HEK293 (cell line): Measurements from ENCODE around the gene TNFAIP8L2.

ENCODE experiments used
- BCL11B ChIP-seq: fragments of 450-650 bp; formaldehyde crosslinking; IDR thresholded peaks from 2 replicates; pipeline ENCODE4 v1.5.1; 2016; ENCODE audit warnings: low read depth, missing biosample characterization, missing genetic modification characterization
- KLF1 ChIP-seq: fragments of 450-650 bp; formaldehyde crosslinking; IDR thresholded peaks from 2 replicates; pipeline ENCODE4 v1.5.1; 2016; ENCODE audit warnings: missing biosample characterization, missing genetic modification characterization
- MEIS1 ChIP-seq: sonication (generic); formaldehyde crosslinking; IDR thresholded peaks from 2 replicates; pipeline ENCODE4 v1.8.1; 2022; ENCODE audit warnings: missing genetic modification reagents, mild to moderate bottlenecking, borderline replicate concordance
- PRDM2 ChIP-seq: fragments of 450-650 bp; formaldehyde crosslinking; IDR thresholded peaks from 2 replicates; pipeline ENCODE4 v1.5.1; 2016; ENCODE audit warnings: missing biosample characterization, missing genetic modification characterization, borderline replicate concordance
- SCRT1 ChIP-seq: fragments of 450-650 bp; formaldehyde crosslinking; IDR thresholded peaks from 2 replicates; pipeline ENCODE4 v1.5.1; 2016; ENCODE audit warnings: missing biosample characterization, missing genetic modification characterization, borderline replicate concordance
- YY2 ChIP-seq: fragments of 450-650 bp; formaldehyde crosslinking; IDR thresholded peaks from 2 replicates; pipeline ENCODE4 v1.5.1; 2016; ENCODE audit warnings: missing biosample characterization, missing genetic modification characterization
- ZBTB21 ChIP-seq: fragments of 450-650 bp; formaldehyde crosslinking; IDR thresholded peaks from 2 replicates; pipeline ENCODE4 v1.5.1; 2017; ENCODE audit warnings: missing biosample characterization, missing genetic modification characterization
- ZBTB26 ChIP-seq: fragments of 450-650 bp; formaldehyde crosslinking; optimal IDR thresholded peaks from 2 replicates; pipeline ENCODE3; 2016; ENCODE audit warnings: missing biosample characterization, mild to moderate bottlenecking, missing genetic modification characterization
- ZBTB6 ChIP-seq: fragments of 450-650 bp; formaldehyde crosslinking; IDR thresholded peaks from 2 replicates; pipeline ENCODE4 v1.5.1; 2017; ENCODE audit warnings: missing biosample characterization, missing genetic modification characterization
- ZFP37 ChIP-seq: fragments of 450-650 bp; formaldehyde crosslinking; IDR thresholded peaks from 2 replicates; pipeline ENCODE4 v1.5.1; 2016; ENCODE audit warnings: missing biosample characterization, missing genetic modification characterization
- ZNF184 ChIP-seq: fragments of 450-650 bp; IDR thresholded peaks from 2 replicates; pipeline ENCODE4 v1.5.1; 2018; ENCODE audit warnings: missing biosample characterization, mild to moderate bottlenecking, missing genetic modification characterization
- ZNF223 ChIP-seq: fragments of 450-650 bp; formaldehyde crosslinking; IDR thresholded peaks from 2 replicates; pipeline ENCODE4 v1.5.1; 2016; ENCODE audit warnings: missing biosample characterization, missing genetic modification characterization
- ZNF248 ChIP-seq: fragments of 450-650 bp; formaldehyde crosslinking; IDR thresholded peaks from 2 replicates; pipeline ENCODE4 v1.5.1; 2017; ENCODE audit warnings: missing biosample characterization, missing genetic modification characterization
- ZNF366 ChIP-seq: fragments of 450-650 bp; formaldehyde crosslinking; conservative IDR thresholded peaks from 2 replicates; pipeline ENCODE4 v1.5.1; 2016; ENCODE audit warnings: missing biosample characterization, missing genetic modification characterization
- ZNF398 ChIP-seq: fragments of 450-650 bp; formaldehyde crosslinking; IDR thresholded peaks from 2 replicates; pipeline ENCODE4 v1.5.1; 2017; ENCODE audit warnings: missing biosample characterization, missing genetic modification characterization
- ZNF555 ChIP-seq: fragments of 450-650 bp; formaldehyde crosslinking; conservative IDR thresholded peaks from 2 replicates; pipeline ENCODE4 v1.5.1; 2017; ENCODE audit warnings: missing biosample characterization, mild to moderate bottlenecking, missing genetic modification characterization, inconsistent platforms
- ZNF677 ChIP-seq: fragments of 450-650 bp; IDR thresholded peaks from 2 replicates; pipeline ENCODE4 v1.5.0; 2018; ENCODE audit warnings: missing biosample characterization, mild to moderate bottlenecking, missing genetic modification characterization, moderate library complexity
- ZNF792 ChIP-seq: fragments of 450-650 bp; formaldehyde crosslinking; IDR thresholded peaks from 2 replicates; pipeline ENCODE4 v1.5.1; 2016; ENCODE audit warnings: missing biosample characterization, missing genetic modification characterization
- ZNF837 ChIP-seq: fragments of 450-650 bp; formaldehyde crosslinking; IDR thresholded peaks from 2 replicates; pipeline ENCODE4 v1.5.1; 2016; ENCODE audit warnings: missing biosample characterization, missing genetic modification characterization

TNFAIP8L2 gene

GRCh38 chr1:151196292-151196800 lies 39.9 kb downstream of the TNFAIP8L2 start (continued):
- no peak for TF ChIP-seq ZNF398 (tag by site-specific recombination)
- no peak for TF ChIP-seq ZNF223
- no peak for TF ChIP-seq BCL11B (tag by site-specific recombination)
- no peak for TF ChIP-seq MEIS1 (CRISPR knock-in tag)
- TF ChIP-seq ZNF555 (tag by site-specific recombination): no peak
- no peak for TF ChIP-seq YY2 (tag by site-specific recombination)
- no peak for TF ChIP-seq PRDM2
- TF ChIP-seq ZNF792: no peak
- TF ChIP-seq ZNF837 (tag by site-specific recombination): no peak
- no peak for TF ChIP-seq ZNF184 (tag by site-specific recombination)
- TF ChIP-seq ZNF248 (tag by site-specific recombination): no peak
- TF ChIP-seq KLF1 (tag by site-specific recombination): no peak
- no peak for TF ChIP-seq ZBTB6 (tag by site-specific recombination)
- no peak for TF ChIP-seq ZBTB21 (tag by site-specific recombination)
- no peak for TF ChIP-seq ZBTB26
- no peak for TF ChIP-seq ZNF677 (tag by site-specific recombination)
- no peak for TF ChIP-seq ZFP37 (tag by site-specific recombination)
- TF ChIP-seq SCRT1 (tag by site-specific recombination): no peak
- peak; percentile 81 for TF ChIP-seq ZNF366 (tag by site-specific recombination)
